Inferior parietal cortex (tissue), 1 donor: ENCODE measurements around the gene SYNPR.

Experiments used
- DNase-seq: peaks from one replicate; pipeline ENCODE4 v3.0.0-alpha.2; 2016; ENCODE audit errors: extremely low spot score

The SYNPR gene

GRCh38 chr3:63555767-63556166 lies 277.7 kb downstream of the SYNPR start:
- DNase-seq: no peak

GRCh38 chr3:63556401-63556800 lies 278.3 kb downstream of the SYNPR start:
- DNase-seq: no peak

GRCh38 chr3:63557912-63558311 lies 279.8 kb downstream of the SYNPR start:
- no peak for DNase-seq

GRCh38 chr3:63559884-63560283 lies 281.8 kb downstream of the SYNPR start:
- DNase-seq: no peak

- no peak for DNase-seq
Observed at GRCh38 chr3:63561879-63562278, 283.8 kb downstream of the SYNPR start.

GRCh38 chr3:63562323-63562722 lies 284.2 kb downstream of the SYNPR start:
- DNase-seq: no peak

- DNase-seq: no peak
Observed at GRCh38 chr3:63563572-63563971, 285.5 kb downstream of the SYNPR start.

- no peak for DNase-seq
Observed at GRCh38 chr3:63565220-63565619, 287.1 kb downstream of the SYNPR start.

GRCh38 chr3:63571682-63572081 lies 293.6 kb downstream of the SYNPR start:
- DNase-seq: no peak

- no peak for DNase-seq
Observed at GRCh38 chr3:63576846-63577245, 298.7 kb downstream of the SYNPR start.

GRCh38 chr3:63578858-63579257 lies 300.8 kb downstream of the SYNPR start:
- DNase-seq: no peak

- no peak for DNase-seq
Observed at GRCh38 chr3:63580151-63580550, 302.0 kb downstream of the SYNPR start.

- no peak for DNase-seq
Observed at GRCh38 chr3:63582943-63583500, 304.9 kb downstream of the SYNPR start.

GRCh38 chr3:63584681-63585080 lies 306.6 kb downstream of the SYNPR start:
- DNase-seq: no peak

- peak; percentile 14 for DNase-seq
Observed at GRCh38 chr3:63585927-63586326, 307.8 kb downstream of the SYNPR start.

GRCh38 chr3:63588895-63589294 lies 310.8 kb downstream of the SYNPR start:
- no peak for DNase-seq

- no peak for DNase-seq
Observed at GRCh38 chr3:63593779-63594178, 315.7 kb downstream of the SYNPR start.

- DNase-seq: no peak
Observed at GRCh38 chr3:63595221-63595620, 317.1 kb downstream of the SYNPR start.

- no peak for DNase-seq
Observed at GRCh38 chr3:63597019-63597418, 318.9 kb downstream of the SYNPR start.

- no peak for DNase-seq
Observed at GRCh38 chr3:63607716-63608115, 329.6 kb downstream of the SYNPR start.

GRCh38 chr3:63609408-63609807 lies 331.3 kb downstream of the SYNPR start:
- DNase-seq: no peak

GRCh38 chr3:63609834-63610233 lies 331.7 kb downstream of the SYNPR start:
- DNase-seq: no peak

- DNase-seq: no peak
Observed at GRCh38 chr3:63611382-63611781, 333.3 kb downstream of the SYNPR start.

- DNase-seq: no peak
Observed at GRCh38 chr3:63613561-63613960, 335.5 kb downstream of the SYNPR start.
